Measurements from ENCODE around the gene GNG4.

DNA sequence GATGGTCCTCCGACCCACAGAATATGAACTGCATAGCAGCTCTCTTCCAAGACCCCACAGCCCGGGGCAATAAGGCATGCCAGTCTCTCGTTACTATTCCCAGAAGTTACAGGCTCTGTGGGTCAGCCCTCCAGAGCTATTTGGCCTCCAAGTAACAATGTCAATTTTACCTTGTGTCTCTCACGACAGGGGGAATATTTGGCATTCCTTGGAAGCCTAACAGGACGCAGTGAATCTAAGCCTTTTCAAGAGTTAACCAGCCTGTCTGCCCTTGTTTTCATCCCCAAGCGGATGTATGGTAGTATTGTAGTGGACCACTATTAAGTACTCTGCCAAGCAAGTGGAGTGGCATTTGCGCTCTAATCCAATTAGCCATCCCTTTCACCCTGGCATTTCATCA is 24.4 kb upstream of the GNG4 start:
- TF ChIP-seq MAZ (CRISPR knock-in tag; conservative IDR thresholded peaks at IDR 0.05 in 1 of 2, IDR thresholded peaks at IDR 0.05 in 1 of 2) (no peak), TSHZ1 (CRISPR knock-in tag; IDR thresholded peaks at IDR 0.05) (no peak), CTCF (IDR thresholded peaks at IDR 0.05 in 2 of 3, conservative IDR thresholded peaks at IDR 0.05 in 1 of 3; ENCODE audit: insufficient read depth in 2 of 3, low read depth in 1 of 3, low read length in 3 of 3) (no peak), POLR2A (conservative IDR thresholded peaks at IDR 0.05) (no peak), SMAD4 (CRISPR knock-in tag; conservative IDR thresholded peaks at IDR 0.05) (no peak), HOMEZ (CRISPR knock-in tag; IDR thresholded peaks at IDR 0.05) (no peak)
- TF ChIP-seq, protein P1, sequence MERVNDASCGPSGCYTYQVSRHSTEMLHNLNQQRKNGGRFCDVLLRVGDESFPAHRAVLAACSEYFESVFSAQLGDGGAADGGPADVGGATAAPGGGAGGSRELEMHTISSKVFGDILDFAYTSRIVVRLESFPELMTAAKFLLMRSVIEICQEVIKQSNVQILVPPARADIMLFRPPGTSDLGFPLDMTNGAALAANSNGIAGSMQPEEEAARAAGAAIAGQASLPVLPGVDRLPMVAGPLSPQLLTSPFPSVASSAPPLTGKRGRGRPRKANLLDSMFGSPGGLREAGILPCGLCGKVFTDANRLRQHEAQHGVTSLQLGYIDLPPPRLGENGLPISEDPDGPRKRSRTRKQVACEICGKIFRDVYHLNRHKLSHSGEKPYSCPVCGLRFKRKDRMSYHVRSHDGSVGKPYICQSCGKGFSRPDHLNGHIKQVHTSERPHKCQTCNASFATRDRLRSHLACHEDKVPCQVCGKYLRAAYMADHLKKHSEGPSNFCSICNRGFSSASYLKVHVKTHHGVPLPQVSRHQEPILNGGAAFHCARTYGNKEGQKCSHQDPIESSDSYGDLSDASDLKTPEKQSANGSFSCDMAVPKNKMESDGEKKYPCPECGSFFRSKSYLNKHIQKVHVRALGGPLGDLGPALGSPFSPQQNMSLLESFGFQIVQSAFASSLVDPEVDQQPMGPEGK (CRISPR knock-in tag; IDR thresholded peaks at IDR 0.05; ENCODE audit: borderline replicate concordance), result no peak
- TF ChIP-seq, protein P2, sequence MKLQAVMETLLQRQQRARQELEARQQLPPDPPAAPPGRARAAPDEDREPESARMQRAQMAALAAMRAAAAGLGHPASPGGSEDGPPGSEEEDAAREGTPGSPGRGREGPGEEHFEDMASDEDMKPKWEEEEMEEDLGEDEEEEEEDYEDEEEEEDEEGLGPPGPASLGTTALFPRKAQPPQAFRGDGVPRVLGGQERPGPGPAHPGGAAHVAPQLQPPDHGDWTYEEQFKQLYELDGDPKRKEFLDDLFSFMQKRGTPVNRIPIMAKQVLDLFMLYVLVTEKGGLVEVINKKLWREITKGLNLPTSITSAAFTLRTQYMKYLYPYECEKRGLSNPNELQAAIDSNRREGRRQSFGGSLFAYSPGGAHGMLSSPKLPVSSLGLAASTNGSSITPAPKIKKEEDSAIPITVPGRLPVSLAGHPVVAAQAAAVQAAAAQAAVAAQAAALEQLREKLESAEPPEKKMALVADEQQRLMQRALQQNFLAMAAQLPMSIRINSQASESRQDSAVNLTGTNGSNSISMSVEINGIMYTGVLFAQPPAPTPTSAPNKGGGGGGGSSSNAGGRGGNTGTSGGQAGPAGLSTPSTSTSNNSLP (IDR thresholded peaks at IDR 0.05; ENCODE audit: borderline replicate concordance, low read depth, low read length), result no peak

All from K562 (cell line).